ENCODE data around the gene FMOD. TPM values are rescaled to one million over a fixed set of nuclear protein-coding genes. Genes with fewer than 3 reads are reported as not detected.

FMOD gene
- total and polyA plus RNA-seq, 12 donors = 4.5 to 20.5 (median 10.5) TPM

- WGBS, 2 donors = 62 to 69% methylated on average over 7 of the region's 7 CpGs
- no peak for DNase-seq
- Histone ChIP-seq H3K4me1 (peaks cover 0 to 38% (median 16%) of the 10 kb centered on the region in 9 donors), H3K4me3 (no peak overlapping the region), H3K9me3 (no peaks in the 10 kb centered on the region), H3K27ac (peak overlapping the region in 3 of 10 donors; percentile 12 to 39 (median 39)), H3K27me3 (peaks cover 0 to 14% (median 0%) of the 10 kb centered on the region in 7 donors), H3K36me3 (peaks cover 0 to 27% (median 0%) of the 10 kb centered on the region in 9 donors)
- no peak for ATAC-seq
- intact Hi-C loops (cut with DNase I) = loop anchor here in 6 of 10 donors (5.0 to 10.0 kb wide), 3 partner anchors 311 to 359 kb away; no protein-coding TSS in a partner anchor
- TF ChIP-seq CTCF (IDR thresholded peaks at IDR 0.05) = peak in 2 of 9 donors; percentile 5 to 12
Observed at GRCh38 chr1:203346060-203346768, 4.7 kb downstream of the FMOD start.

- 85 to 86% methylated on average over 9 of the region's 9 CpGs for whole genome bisulfite sequencing, 2 donors
- no peak for TF ChIP-seq CTCF (IDR thresholded peaks at IDR 0.05)
- DNase-seq = no peak
- Histone ChIP-seq H3K27ac (peak overlapping the region in 4 of 10 donors; percentile 20 to 52 (median 31)), H3K27me3 (peaks cover 0 to 25% (median 0%) of the 10 kb centered on the region in 7 donors), H3K4me1 (peaks cover 0 to 32% (median 9%) of the 10 kb centered on the region in 9 donors), H3K9me3 (no peaks in the 10 kb centered on the region), H3K4me3 (no peak overlapping the region), H3K36me3 (peaks cover 0 to 35% (median 0%) of the 10 kb centered on the region in 9 donors)
- intact Hi-C loops (cut with DNase I) = loop anchor here in 9 of 10 donors (2.0 to 10.0 kb wide), 6 partner anchors 98 to 361 kb away; no protein-coding TSS in a partner anchor
- ATAC-seq = no peak
Observed at GRCh38 chr1:203343956-203344754, 6.8 kb downstream of the FMOD start.

- peaks cover 0 to 25% (median 0%) of the 10 kb centered on the region in 7 donors for H3K27me3 ChIP-seq
- peak in 1 of 2 donors; percentile 43 for DNase-seq
- ATAC-seq = peak; percentile 52 to 73 (median 60)
- no peak overlapping the region for H3K27ac ChIP-seq
- TF ChIP-seq CTCF (IDR thresholded peaks at IDR 0.05) = peak; percentile 50 to 76 (median 70)
- peaks cover 0 to 24% (median 0%) of the 10 kb centered on the region in 9 donors for H3K36me3 ChIP-seq
- H3K4me1 ChIP-seq = peaks cover 0 to 36% (median 10%) of the 10 kb centered on the region in 9 donors
- intact Hi-C loops (cut with DNase I) = loop anchor here in 9 of 10 donors (1.0 to 10.0 kb wide), 7 partner anchors 99 to 362 kb away; no protein-coding TSS in a partner anchor
- no peak overlapping the region for H3K4me3 ChIP-seq
- H3K9me3 ChIP-seq = no peaks in the 10 kb centered on the region
- WGBS, 2 donors = 43 to 51% methylated on average over 23 of the region's 23 CpGs
Observed at GRCh38 chr1:203342192-203342940, 8.6 kb downstream of the FMOD start.
